Type B pancreatic cell (in vitro differentiated cells): ENCODE results near the gene WFIKKN2. TPM values are rescaled to one million over a fixed set of nuclear protein-coding genes. Genes with fewer than 3 reads are reported as not detected.

ENCODE experiments used
- DNase-seq: peaks from one replicate; pipeline ENCODE4 v3.0.0; 2021; ENCODE audit warnings: mixed read lengths; ENCODE audit not compliant: unreplicated experiment; ENCODE audit errors: extremely low spot score
- H3K27ac Mint-ChIP-seq: 2 replicates; pipeline ENCODE4 v1.8.0; 2021; ENCODE audit warnings: mild to moderate bottlenecking, mixed read lengths
- H3K27me3 Mint-ChIP-seq: 2 replicates; pipeline ENCODE4 v1.8.0; 2021; ENCODE audit warnings: mixed read lengths
- H3K36me3 Mint-ChIP-seq: 2 replicates; pipeline ENCODE4 v1.8.0; 2021; ENCODE audit warnings: mixed read lengths
- H3K4me1 Mint-ChIP-seq: one replicate; pipeline ENCODE4 v1.8.0; 2021; ENCODE audit warnings: mixed read lengths; ENCODE audit not compliant: unreplicated experiment
- H3K4me3 Mint-ChIP-seq: 2 replicates; pipeline ENCODE4 v1.8.0; 2021; ENCODE audit warnings: mild to moderate bottlenecking, mixed read lengths
- H3K9me3 Mint-ChIP-seq: 2 replicates; pipeline ENCODE4 v1.8.0; 2021; ENCODE audit warnings: mixed read lengths
- CTCF ChIP-seq: fragments of 200-600 bp; sonication (generic); conservative IDR thresholded peaks from 2 replicates; pipeline ENCODE4 v1.5.0; 2021; ENCODE audit warnings: antibody characterized with exemption, mild to moderate bottlenecking
- total RNA-seq: library from RNA; stranded (reverse); gene quantifications from 2 replicates; pipeline ENCODE4 v1.2.1, GENCODE V29; 2021; ENCODE audit warnings: low replicate concordance

The WFIKKN2 gene
- total RNA-seq, 1 donor from 2014 or later = 1.7 TPM

DNA sequence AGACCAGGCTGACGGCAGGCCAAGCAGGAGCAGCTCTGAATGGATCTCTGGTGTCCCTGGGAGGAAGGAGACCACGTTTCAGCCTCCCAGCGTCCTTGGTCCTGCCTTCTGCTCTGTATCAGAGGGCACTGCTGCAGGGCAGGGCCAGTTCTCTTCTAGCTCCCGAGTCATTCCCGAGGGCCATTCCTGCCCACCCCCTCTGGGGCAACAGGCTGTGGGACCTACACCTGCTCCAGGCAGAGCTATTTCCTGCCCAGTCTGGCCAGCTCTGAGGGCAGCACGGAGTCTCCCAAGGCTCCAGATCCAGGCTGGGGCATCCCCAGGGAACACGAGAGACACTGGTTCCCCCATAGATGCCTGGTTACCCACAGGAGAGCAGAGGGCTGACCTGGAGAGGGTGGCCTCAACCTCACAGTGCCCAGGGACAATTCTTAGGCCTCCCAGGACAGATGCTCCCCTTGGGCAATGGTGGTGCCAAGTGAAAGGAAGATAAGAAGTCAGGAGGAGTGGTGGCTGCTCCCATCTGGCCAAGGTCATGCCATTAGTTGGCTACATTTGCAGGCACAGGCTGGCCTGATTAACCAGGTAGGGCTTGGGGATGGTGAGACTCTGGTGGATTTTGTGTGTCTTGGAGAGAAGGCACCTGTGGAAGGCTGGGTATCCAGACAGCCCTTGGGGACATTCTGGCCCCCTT is 2.0 kb downstream of the WFIKKN2 start:
- H3K4me1 Mint-ChIP-seq = peaks cover 42% of the 10 kb centered on the region

GRCh38 chr17:50837980-50838954 is 2.9 kb downstream of the WFIKKN2 start:
- DNase-seq = no peak
- Mint-ChIP-seq H3K4me1 (peaks cover 34% of the 10 kb centered on the region), H3K4me3 (no peak overlapping the region), H3K27ac (no peak overlapping the region), H3K27me3 (peaks cover 4% of the 10 kb centered on the region), H3K36me3 (no peaks in the 10 kb centered on the region), H3K9me3 (no peaks in the 10 kb centered on the region)
- no peak for TF ChIP-seq CTCF

More for the DNA sequence above, 2.0 kb downstream of the WFIKKN2 start:
- no peak overlapping the region for H3K4me3 Mint-ChIP-seq
- peaks cover 4% of the 10 kb centered on the region for H3K27me3 Mint-ChIP-seq
- H3K9me3 Mint-ChIP-seq = no peaks in the 10 kb centered on the region
- TF ChIP-seq CTCF = no peak
- H3K36me3 Mint-ChIP-seq = no peaks in the 10 kb centered on the region
- no peak for DNase-seq
- H3K27ac Mint-ChIP-seq = no peak overlapping the region

- peaks cover 22% of the 10 kb centered on the region for H3K4me1 Mint-ChIP-seq
- no peak overlapping the region for H3K27ac Mint-ChIP-seq
- no peaks in the 10 kb centered on the region for H3K9me3 Mint-ChIP-seq
- no peaks in the 10 kb centered on the region for H3K27me3 Mint-ChIP-seq
- H3K36me3 Mint-ChIP-seq = no peaks in the 10 kb centered on the region
- peak; percentile 64 for DNase-seq
- no peak for TF ChIP-seq CTCF
- no peak overlapping the region for H3K4me3 Mint-ChIP-seq
Measured at GRCh38 chr17:50839591-50840310, 4.4 kb downstream of the WFIKKN2 start.

DNA sequence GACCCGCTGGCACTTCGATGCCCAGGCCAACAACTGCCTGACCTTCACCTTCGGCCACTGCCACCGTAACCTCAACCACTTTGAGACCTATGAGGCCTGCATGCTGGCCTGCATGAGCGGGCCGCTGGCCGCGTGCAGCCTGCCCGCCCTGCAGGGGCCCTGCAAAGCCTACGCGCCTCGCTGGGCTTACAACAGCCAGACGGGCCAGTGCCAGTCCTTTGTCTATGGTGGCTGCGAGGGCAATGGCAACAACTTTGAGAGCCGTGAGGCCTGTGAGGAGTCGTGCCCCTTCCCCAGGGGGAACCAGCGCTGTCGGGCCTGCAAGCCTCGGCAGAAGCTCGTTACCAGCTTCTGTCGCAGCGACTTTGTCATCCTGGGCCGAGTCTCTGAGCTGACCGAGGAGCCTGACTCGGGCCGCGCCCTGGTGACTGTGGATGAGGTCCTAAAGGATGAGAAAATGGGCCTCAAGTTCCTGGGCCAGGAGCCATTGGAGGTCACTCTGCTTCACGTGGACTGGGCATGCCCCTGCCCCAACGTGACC is 5.0 kb downstream of the WFIKKN2 start:
- Mint-ChIP-seq H3K9me3 (no peaks in the 10 kb centered on the region), H3K4me1 (peaks cover 21% of the 10 kb centered on the region), H3K4me3 (no peak overlapping the region), H3K27me3 (no peaks in the 10 kb centered on the region), H3K36me3 (no peaks in the 10 kb centered on the region), H3K27ac (no peak overlapping the region)
- no peak for DNase-seq
- no peak for TF ChIP-seq CTCF

DNA sequence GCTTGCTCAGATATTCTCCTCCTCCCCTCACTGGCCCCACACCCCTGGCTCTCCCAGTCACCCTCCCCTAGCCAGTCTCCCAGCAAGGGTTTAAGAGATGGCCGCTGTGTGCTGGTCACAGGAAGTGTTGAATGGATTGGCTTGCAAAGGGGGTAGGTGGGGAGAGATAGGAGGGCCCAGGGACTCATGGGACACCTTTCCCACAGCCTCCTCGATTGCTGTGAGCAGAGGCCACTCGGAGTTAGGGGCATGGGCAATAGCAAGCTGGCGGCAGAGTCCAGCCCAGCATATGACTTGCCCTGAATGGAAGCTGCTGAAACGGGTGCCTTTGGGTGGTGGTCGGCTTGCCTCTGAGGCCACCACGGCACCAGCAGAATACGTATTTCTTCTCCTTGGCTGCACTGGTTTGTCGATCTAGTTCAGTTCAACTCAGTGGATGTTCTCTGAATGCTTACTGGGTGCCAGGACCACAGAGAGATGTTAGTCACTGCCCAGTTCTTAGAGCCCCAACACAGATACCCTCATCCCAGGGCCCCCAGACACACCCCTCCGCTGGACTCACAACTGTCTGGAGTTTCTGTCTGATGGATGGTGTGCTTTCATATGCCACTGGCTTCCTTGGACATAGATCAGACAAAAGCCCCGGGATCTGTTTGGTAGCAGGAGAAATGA is 6.0 kb downstream of the WFIKKN2 start:
- TF ChIP-seq CTCF = no peak
- Mint-ChIP-seq H3K27me3 (no peaks in the 10 kb centered on the region), H3K4me3 (no peak overlapping the region), H3K4me1 (peaks cover 19% of the 10 kb centered on the region), H3K27ac (peak overlapping the region; percentile 54), H3K36me3 (no peaks in the 10 kb centered on the region), H3K9me3 (no peaks in the 10 kb centered on the region)
- peak; percentile 59 for DNase-seq
